Activated CD8-positive, alpha-beta memory T cell treated with anti-CD3 and anti-CD28 coated beads for 24 hours (primary cell): ENCODE data around the gene CYYR1.

Experiments
- DNase-seq: peaks from one replicate; pipeline ENCODE4 v3.0.0-alpha.2; 2020

Gene CYYR1

DNA sequence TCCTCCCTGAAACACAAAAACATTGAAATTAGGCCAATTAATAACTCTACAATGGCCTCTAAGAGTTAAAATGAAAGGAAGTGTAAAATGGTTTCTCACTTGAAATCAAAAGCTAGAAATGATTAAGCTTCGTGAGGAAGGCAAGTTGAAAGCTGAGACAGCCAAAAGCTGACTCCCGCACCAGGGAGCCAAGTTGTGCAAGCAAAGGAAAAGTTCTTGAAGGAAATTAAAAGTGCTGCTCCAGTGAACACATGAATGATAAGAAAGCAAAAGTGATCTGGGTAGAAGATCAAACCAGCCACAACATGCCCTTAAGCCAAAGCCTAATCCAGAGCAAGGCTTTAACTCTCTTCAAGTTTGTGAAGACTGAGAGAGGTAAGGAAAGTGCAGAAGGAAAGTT lies 22.8 kb downstream of the CYYR1 start:
- no peak for DNase-seq

DNA sequence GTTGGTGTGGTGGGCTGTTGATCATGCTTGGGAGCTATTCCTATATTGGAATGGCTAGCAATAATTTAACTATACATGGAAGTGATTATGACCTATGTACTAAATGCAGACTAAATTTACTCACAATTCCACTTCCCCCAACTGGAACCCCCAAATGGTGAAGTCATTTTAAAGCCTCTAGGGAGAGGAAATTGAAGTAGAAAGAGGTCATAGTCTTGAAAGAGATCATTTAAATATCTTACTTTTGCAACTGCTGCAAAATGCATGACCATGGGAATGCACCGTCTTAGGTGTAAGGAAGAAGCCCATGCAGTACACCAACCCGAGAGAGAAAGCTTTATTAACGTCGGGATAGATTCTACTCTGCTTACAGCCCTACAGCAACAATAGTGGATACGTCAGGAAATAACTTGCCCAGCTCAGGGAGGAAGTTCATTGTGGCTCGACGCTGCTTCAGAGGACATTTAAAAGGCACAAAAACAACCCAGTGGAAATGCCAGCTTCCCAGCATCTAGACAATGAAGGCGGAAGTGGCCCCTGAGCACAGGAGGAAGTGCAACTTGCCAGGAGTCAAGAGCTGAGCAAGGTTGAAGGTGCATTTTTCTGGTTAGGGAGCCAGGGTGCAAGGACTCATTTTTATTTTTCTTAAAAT lies 26.5 kb downstream of the CYYR1 start:
- no peak for DNase-seq

- DNase-seq, result no peak
Measured at GRCh38 chr21:26544201-26544775, 28.8 kb downstream of the CYYR1 start.

- no peak for DNase-seq
Measured at GRCh38 chr21:26540651-26541050, 32.4 kb downstream of the CYYR1 start.

DNA sequence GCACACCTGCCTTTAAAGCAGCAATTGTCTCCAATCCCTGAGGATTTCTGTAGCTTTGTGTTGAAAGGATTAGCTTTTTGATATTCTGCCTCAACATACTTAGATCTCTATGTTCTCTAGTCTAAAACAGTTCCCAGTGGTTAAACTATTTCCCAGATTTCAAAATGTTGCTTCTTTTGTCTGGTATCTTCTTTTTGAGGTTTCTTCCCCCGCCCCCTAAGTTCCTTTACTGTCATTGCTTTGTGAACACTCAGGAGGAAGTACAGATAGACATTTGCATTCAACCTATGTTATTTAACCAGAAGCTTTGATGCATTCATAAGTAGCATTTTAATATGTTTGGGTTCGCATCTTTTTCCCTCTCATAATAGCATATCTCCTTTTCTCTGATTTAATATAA lies 33.5 kb downstream of the CYYR1 start:
- DNase-seq, result no peak

DNA sequence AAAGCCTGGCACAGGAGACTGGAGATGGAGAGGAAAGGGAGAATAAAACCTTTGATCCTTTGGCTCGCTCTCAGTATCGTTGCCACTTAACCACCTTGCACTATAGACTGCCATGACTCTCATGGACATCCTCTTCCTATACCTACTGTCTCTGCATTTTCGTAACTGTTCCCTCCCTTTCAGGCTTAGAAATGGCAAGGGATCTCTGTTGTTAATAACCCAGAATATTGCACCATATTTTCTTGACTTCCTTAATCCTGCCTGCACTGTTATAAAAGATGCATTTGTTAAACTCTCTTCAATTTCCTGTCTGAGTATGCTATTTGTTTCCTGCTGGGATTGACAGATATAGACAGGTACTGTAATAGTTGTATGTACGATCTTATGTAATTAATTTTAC lies 38.6 kb downstream of the CYYR1 start:
- no peak for DNase-seq

- no peak for DNase-seq
Measured at GRCh38 chr21:26532208-26532607, 40.9 kb downstream of the CYYR1 start.

GRCh38 chr21:26529526-26529925 lies 43.6 kb downstream of the CYYR1 start:
- DNase-seq, result no peak

- DNase-seq, result no peak
Measured at GRCh38 chr21:26528882-26529281, 44.2 kb downstream of the CYYR1 start.

DNA sequence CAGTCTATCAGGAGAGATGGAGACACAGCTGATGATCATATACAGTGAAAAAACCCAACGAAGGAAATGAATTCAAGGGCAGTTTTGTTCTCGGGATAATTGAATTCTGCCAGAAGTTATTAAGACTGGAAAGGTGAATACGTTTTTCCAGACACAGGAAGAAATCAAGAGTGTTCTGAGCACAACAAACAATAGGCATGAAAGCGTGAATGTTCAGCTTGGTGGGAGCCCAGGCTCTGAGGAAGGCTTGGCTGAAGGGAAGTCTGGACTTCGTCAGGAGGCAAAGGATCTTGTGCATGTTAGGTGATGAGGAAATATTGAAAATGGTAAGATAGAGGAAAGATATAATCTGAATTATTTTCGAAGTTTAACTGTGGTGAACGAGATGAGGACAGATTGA lies 50.4 kb downstream of the CYYR1 start:
- DNase-seq, result no peak

GRCh38 chr21:26519142-26519541 lies 53.9 kb downstream of the CYYR1 start:
- DNase-seq, result no peak

GRCh38 chr21:26515257-26515656 lies 57.8 kb downstream of the CYYR1 start:
- DNase-seq, result no peak

GRCh38 chr21:26513212-26513611 lies 59.9 kb downstream of the CYYR1 start:
- no peak for DNase-seq

DNA sequence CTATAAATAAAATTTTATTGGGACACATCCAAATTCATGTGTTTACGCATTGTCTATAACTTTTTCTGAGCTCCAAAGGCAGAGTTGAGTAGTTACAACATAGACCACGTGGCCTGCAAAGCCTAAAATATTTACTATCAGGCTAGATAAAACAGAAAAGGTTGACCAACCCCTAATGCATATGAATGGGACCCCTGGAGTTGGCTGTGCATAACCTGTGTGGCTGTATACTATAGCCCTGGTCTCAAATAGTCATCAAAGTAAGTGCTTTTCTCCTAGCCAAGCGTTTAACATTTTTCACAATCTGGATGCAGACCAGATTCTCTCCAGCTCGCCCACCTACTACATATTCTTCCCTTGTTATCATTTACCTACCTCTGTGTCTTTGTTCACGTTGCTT lies 60.4 kb downstream of the CYYR1 start:
- DNase-seq, result no peak

DNA sequence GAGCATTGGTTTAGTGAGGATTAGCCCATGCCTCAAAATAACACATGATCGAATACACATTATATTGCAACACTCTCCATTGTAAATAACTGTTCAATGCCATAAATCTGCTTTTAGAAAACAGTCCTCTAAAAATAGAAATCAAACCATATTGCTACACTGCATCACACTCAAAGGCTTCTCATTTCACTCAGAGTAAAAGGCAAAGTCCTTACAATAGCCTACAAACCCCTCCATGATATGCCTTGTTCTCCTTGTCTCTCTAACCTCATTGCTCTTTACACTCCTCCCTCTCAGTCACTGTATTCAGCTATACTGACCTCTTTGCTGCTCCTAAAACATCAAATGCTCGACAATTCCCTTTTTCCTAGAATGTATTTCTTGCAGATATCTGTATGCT lies 64.2 kb downstream of the CYYR1 start:
- no peak for DNase-seq

GRCh38 chr21:26506956-26507355 lies 66.1 kb downstream of the CYYR1 start:
- DNase-seq, result no peak

DNA sequence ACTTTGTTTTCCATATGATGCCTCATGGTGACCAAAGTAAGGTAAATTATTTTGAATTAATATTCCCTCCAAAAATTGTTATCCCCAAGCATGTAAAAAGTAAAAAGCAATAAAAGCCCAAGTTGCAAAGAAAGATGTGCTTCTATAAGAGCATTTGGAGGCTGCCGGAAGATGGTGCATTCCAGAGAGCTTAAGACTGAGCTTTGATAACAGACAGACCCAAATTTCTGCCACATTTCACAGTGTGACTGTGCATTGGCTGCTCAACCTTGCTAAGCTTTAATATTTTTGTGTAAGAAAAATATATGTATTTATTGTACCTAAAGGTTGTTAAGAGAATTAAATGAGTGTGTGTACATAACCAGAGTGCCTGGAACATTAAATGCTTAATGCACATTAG lies 67.9 kb downstream of the CYYR1 start:
- no peak for DNase-seq

DNA sequence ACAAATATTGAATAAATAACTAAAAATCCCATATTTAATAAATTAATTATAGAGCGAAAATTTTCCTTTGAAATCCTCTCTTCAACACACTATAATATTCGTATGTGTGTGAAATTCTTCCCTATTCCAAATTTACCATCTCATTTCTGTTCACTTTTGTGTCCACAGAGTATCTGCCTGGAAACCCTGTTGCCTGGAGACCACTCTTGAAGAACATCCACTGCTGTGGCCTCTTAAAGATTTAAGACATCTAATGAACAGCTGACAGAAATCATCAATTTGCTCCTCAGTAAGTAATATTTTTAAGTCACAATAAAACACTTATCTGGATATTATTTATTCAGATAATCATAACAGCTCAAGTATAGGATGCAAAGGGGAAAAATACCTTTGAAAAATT lies 69.7 kb downstream of the CYYR1 start:
- DNase-seq, result no peak

DNA sequence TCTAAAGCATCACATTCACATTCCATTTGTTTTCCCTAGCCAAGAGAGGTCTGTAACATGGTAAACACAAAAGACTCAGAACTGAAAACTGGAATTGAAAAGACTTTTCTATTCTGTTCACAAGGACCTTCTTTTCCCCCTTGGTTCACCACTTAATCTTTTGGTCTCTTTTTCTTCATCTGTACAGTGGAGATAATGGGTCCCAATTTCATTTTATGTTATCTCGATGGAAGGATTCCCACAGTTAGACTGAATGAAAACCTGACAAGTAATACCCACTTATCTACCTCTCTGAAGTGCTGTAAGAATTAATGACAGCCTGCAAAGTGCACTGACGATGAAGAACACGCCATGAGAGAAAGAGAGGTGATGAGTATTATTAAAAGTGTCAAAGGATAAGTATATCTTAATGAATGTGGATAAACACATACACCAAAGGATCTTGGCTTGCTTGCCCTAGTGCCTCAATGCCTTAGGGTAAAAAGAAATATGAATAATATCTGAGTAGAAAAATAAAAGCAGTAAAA lies 71.5 kb downstream of the CYYR1 start:
- no peak for DNase-seq

DNA sequence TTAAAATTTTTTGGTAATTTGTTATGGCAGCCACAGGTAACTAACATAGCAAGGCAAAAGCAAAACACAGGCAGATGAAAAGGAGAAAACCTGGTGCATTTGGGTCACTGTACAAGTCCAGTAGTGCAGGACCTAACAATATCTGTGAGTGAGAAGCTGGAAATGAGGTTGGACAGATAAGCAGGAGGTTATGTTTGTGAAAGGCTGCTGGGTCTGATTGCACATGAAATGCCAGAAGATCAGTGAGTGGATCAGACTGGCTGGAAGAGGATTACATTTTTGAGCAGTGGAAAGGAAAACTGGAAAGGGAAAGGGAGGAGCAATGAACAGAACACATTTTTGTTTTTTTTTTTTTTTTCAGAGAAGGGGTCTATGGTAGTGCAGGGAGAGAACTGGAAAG lies 73.6 kb downstream of the CYYR1 start:
- DNase-seq, result no peak

DNA sequence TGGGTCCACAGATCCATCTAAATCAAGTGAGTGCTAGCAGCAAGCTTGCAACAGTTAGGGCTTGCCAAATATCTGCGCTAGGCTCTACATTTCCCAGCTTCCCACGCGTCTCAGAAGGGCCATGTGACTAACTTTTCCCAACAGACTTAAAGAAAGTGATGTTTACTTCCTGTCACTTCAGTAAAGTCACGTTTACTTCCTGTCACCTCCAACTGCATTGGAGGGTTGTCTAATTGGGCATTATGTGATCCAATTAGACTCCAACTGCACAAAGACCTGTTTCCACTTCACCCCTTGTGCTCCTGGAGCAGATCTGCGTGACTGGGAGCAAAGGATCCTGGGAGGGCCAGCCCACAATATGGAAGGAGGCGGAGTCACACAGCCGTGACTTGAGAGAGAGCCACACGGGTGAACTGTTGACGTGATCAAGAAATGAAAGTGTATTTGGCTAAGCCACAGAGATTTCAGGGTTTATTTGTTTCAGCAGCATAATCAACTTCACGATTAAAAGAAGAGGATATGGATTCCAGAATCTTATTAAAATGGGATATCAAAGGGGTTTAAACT lies 77.7 kb downstream of the CYYR1 start:
- no peak for DNase-seq

DNA sequence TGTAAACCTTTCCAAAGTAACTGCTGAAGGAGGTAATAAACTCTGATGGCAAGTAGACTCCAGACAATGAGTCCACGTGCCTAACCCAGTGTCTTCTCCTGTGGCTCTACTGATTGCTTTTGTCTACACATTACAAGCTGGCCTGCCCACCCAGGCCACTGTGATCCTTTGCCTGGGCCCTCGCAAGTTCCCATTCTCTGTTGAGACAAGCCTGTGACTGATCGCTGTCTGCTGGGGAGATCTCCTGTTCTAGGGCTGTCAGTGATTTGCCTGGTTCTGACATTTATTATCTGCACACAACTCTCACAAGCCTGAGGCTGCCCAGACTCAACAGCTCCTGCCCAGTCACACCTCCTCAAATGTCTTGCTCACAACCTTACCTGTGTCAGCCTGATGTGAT lies 81.4 kb downstream of the CYYR1 start:
- DNase-seq, result no peak

DNA sequence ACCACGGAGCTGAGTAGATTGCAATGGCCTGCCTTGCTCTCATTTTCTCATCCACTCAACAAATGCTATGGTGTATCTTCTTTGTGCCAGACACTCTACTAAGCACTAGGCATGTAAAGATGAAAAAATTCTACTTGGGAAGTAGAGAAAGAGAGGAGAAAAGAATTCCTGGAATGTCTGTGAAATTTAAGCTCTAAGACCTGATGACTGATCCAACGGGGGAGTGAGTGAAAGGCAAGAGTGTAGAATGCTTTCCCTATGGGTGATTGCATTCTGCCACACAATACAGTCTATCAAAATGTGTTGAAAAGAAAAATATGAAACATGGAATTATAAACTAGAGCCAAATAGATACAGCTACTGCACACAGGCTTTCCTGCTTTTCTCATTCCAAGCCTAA lies 82.3 kb downstream of the CYYR1 start:
- no peak for DNase-seq

DNA sequence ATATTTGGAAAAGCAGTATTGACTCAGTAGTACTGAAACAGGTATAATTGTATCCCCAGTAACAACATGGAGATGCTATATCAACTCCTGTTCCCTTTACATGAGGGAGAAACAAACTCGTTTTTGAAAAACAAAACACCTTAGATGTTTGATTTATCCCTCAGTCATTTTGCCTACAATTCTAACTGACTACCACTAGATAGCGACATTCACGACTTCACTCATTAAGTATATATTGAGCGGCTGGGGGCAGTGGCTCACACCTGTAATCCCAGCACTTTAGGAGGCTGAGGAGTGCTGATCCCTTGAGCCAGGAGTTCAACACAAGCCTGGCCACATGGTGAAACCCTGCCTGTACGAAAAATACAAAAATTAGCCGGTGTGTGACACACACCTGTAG lies 83.3 kb downstream of the CYYR1 start:
- no peak for DNase-seq

GRCh38 chr21:26487981-26488480 lies 85.1 kb downstream of the CYYR1 start:
- DNase-seq, result no peak
